ENCODE data around the gene ENOSF1. TPM values are rescaled to one million over a fixed set of nuclear protein-coding genes. Genes with fewer than 3 reads are reported as not detected.

Gene ENOSF1
- total and polyA plus RNA-seq, 3 donors from 2014 or later, result 29.2 to 119 (median 88.5) TPM

DNA sequence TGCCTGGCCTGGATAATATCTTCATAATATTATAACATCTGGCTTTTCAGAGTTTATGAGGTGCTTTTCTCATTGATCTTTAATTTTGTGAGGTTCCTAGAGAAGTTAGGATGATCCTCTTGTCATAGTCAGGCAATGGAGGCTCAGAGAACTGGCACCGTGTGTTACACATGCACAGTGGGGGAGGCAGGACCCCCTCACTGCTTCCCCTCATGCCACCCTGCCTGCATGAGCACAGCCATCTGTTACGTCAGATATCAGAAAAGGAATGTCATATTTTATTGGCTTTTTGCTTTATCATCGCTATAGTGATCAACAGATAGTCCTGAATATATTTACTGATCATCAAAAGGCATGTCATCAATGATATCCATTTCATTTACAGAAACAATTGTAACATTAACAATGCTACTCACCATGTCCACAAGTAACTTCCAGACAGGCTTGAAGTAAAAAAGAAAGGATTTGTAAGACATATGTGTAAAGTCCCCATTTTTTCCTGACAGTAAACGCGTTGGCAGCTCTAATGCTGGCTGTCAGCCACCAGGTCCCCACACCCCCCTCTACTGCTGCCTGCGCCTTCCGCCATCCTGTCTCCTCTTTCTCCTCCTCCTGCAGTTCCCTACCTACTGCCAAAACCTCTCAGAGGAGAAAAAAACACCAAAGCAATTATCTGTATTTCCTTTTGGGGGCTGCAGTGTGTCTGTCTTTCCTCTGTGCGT is 18.8 kb downstream of the ENOSF1 start:
- intact Hi-C loops (cut with DNase I; ENCODE audit: low total_unique reads), result no loop called here
- H3K9me3 ChIP-seq, result no peaks in the 10 kb centered on the region
- no peaks in the 10 kb centered on the region for H3K27me3 ChIP-seq
- 40 to 48% methylated on average over 8 of the region's 8 CpGs for WGBS, 2 donors
- H3K4me1 ChIP-seq, result peaks cover 29% of the 10 kb centered on the region
- no peak for DNase-seq
- H3K36me3 ChIP-seq (ENCODE audit: low read depth, missing control alignments), result no peaks in the 10 kb centered on the region
- TF ChIP-seq, protein P1, sequence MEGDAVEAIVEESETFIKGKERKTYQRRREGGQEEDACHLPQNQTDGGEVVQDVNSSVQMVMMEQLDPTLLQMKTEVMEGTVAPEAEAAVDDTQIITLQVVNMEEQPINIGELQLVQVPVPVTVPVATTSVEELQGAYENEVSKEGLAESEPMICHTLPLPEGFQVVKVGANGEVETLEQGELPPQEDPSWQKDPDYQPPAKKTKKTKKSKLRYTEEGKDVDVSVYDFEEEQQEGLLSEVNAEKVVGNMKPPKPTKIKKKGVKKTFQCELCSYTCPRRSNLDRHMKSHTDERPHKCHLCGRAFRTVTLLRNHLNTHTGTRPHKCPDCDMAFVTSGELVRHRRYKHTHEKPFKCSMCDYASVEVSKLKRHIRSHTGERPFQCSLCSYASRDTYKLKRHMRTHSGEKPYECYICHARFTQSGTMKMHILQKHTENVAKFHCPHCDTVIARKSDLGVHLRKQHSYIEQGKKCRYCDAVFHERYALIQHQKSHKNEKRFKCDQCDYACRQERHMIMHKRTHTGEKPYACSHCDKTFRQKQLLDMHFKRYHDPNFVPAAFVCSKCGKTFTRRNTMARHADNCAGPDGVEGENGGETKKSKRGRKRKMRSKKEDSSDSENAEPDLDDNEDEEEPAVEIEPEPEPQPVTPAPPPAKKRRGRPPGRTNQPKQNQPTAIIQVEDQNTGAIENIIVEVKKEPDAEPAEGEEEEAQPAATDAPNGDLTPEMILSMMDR (IDR thresholded peaks at IDR 0.05), result no peak
- no peak for TF ChIP-seq POLR2A (IDR thresholded peaks at IDR 0.05)
- no peak overlapping the region for H3K4me3 ChIP-seq
- no peak overlapping the region for H3K27ac ChIP-seq

DNA sequence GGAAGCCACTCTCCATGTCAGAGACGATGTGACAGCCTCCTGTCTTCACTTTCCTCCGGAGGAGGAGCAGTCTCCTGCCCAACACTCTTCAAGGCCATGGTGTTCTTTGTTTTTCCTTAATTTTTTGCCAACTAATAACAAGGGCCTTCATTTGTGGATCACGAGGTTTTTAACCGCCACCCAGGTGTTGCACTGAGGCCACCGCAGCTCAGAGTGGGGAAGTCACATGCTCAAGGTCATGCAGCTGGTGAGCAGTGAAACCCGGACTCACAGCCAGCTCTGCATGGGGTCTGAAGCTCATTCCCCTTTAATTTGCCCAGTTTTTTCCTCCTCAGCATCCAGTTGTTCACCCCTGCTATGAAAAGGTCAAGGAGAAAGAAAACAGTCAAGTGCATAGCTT is 19.6 kb downstream of the ENOSF1 start:
- H3K27ac ChIP-seq, result peak overlapping the region; percentile 45 to 53
- WGBS, 2 donors, result 22 to 40% methylated on average over 6 of the region's 6 CpGs
- TF ChIP-seq, protein P1 (IDR thresholded peaks at IDR 0.05), result no peak
- TF ChIP-seq POLR2A (IDR thresholded peaks at IDR 0.05), result no peak

DNA sequence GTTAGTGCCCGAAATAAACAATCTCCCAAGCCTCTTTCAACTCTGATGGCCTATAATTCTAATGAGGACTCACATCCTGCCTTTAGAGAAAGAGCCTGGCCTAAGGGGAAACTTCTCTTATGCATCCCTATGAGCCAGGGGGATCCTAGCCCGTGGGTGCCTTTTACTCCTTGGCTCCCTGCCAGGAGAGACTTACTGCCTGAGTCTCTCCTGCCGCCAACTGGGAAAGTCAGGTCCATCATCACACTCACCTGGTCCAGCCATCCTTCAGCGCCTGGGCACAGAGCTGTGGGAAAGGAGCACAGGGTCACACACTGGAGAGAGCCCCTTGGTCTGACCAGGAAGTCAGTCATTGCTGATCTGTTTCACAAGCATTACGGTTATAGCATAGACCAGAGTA is 24.1 kb downstream of the ENOSF1 start:
- intact Hi-C loops (cut with DNase I; ENCODE audit: low total_unique reads), result no loop called here
- 84 to 89% methylated on average over 5 of the region's 5 CpGs for WGBS, 2 donors
- no peak for TF ChIP-seq POLR2A (IDR thresholded peaks at IDR 0.05)
- TF ChIP-seq, protein P1 (IDR thresholded peaks at IDR 0.05), result no peak
- no peak overlapping the region for H3K27ac ChIP-seq
- H3K27me3 ChIP-seq, result no peaks in the 10 kb centered on the region
- no peaks in the 10 kb centered on the region for H3K9me3 ChIP-seq
- DNase-seq, result no peak
- H3K4me3 ChIP-seq, result no peak overlapping the region
- no peaks in the 10 kb centered on the region for H3K36me3 ChIP-seq (ENCODE audit: low read depth, missing control alignments)
- peaks cover 19% of the 10 kb centered on the region for H3K4me1 ChIP-seq

More for the DNA sequence above, 19.6 kb downstream of the ENOSF1 start:
- peak; percentile 75 for DNase-seq
- H3K36me3 ChIP-seq (ENCODE audit: low read depth, missing control alignments), result no peaks in the 10 kb centered on the region
- H3K27me3 ChIP-seq, result no peaks in the 10 kb centered on the region
- intact Hi-C loops (cut with DNase I; ENCODE audit: low total_unique reads), result no loop called here
- H3K4me1 ChIP-seq, result peaks cover 29% of the 10 kb centered on the region
- H3K9me3 ChIP-seq, result no peaks in the 10 kb centered on the region
- no peak overlapping the region for H3K4me3 ChIP-seq

DNA sequence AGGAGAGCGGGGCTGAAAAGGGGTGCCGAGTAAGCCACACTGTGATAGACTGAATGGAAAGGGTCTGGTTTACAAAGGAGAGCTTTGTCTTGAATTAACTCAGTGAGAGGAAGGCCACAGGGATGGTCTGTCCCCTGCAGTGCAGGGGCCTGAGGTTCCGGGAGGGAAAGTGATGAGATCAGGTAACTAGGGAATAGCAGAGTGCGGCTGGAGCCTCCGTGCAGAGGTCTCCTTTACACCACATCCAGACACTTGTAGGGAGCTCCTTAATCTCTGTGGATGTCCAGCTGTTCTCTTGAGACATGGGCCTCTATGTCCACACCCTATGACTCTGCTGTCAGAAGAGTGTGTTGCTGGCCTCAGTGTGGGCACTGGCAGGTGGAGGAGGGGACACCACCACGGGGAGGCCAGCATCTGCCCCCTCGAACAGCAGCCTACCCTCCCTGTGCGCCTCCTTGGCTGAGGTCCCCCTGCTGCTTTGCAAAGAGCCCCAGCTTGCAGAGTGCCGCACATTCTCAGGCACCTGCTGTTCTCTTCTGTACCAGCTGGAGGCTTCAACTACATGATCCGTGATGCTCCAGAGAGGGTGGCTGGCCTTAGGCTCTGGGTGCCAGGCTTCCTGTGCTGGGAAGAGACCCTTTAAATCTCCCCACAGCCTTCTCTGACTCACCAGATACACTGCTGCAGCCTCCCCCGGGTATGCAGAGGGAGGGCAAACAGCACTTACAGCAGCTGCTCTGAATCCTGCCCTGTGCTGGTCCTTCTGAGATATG is 25.9 kb downstream of the ENOSF1 start:
- Histone ChIP-seq H3K27ac (no peak overlapping the region), H3K4me3 (no peak overlapping the region), H3K36me3 (ENCODE audit: low read depth, missing control alignments) (no peaks in the 10 kb centered on the region), H3K4me1 (peaks cover under 1% of the 10 kb centered on the region), H3K9me3 (no peaks in the 10 kb centered on the region), H3K27me3 (no peaks in the 10 kb centered on the region)
- TF ChIP-seq POLR2A (IDR thresholded peaks at IDR 0.05), result no peak
- TF ChIP-seq, protein P1 (IDR thresholded peaks at IDR 0.05), result no peak
- DNase-seq, result no peak
- intact Hi-C loops (cut with DNase I; ENCODE audit: low total_unique reads), result no loop called here
- WGBS, 2 donors, result 72 to 90% methylated on average over 8 to 11 of the region's 11 CpGs
